HFF-Myc (cell line): Measurements from ENCODE around the gene SPOCD1.
"Not testable (repeated sequence)": the region's sequence is repeated elsewhere in the genome, so short reads cannot be mapped to it uniquely, and the experiment has no call there.

Experiments
- DNase-seq: peaks from one replicate; pipeline ENCODE4 v3.0.0-alpha.2; 2011; ENCODE audit warnings: low read depth; ENCODE audit errors: extremely low read depth
- H3K4me3 ChIP-seq: replicated peaks from 2 replicates; pipeline ENCODE4 v1.5.1; 2011; ENCODE audit warnings: low read depth, mild to moderate bottlenecking, control low read depth, low read length
- CTCF ChIP-seq: IDR thresholded peaks from 2 replicates; pipeline ENCODE4 v1.5.1; 2012; ENCODE audit warnings: mild to moderate bottlenecking, low read depth, low read length, control low read depth; ENCODE audit errors: missing control alignments

Gene SPOCD1

GRCh38 chr1:31830511-31830910 lies 14.7 kb upstream of the SPOCD1 start:
- TF ChIP-seq CTCF = no peak
- no peak overlapping the region for H3K4me3 ChIP-seq
- DNase-seq = no peak

- DNase-seq = no peak
- no peak overlapping the region for H3K4me3 ChIP-seq
- TF ChIP-seq CTCF = no peak
Observed at GRCh38 chr1:31830065-31830464, 14.2 kb upstream of the SPOCD1 start.

GRCh38 chr1:31828926-31829690 lies 13.3 kb upstream of the SPOCD1 start:
- DNase-seq = no peak
- no peak for TF ChIP-seq CTCF
- H3K4me3 ChIP-seq = no peak overlapping the region

- no peak for DNase-seq
- no peak overlapping the region for H3K4me3 ChIP-seq
- TF ChIP-seq CTCF = no peak
Observed at GRCh38 chr1:31828341-31828740, 12.5 kb upstream of the SPOCD1 start.

GRCh38 chr1:31823780-31824179 lies 8.0 kb upstream of the SPOCD1 start:
- DNase-seq = no peak
- no peak for TF ChIP-seq CTCF
- no peak overlapping the region for H3K4me3 ChIP-seq

GRCh38 chr1:31822766-31823165 lies 6.9 kb upstream of the SPOCD1 start:
- no peak for TF ChIP-seq CTCF
- DNase-seq = no peak
- H3K4me3 ChIP-seq = no peak overlapping the region

GRCh38 chr1:31820196-31820595 lies 4.4 kb upstream of the SPOCD1 start:
- DNase-seq, H3K4me3 ChIP-seq: not testable (repeated sequence)
